ENCODE results near the gene OLFML3. TPM values are rescaled to one million over a fixed set of nuclear protein-coding genes. Genes with fewer than 3 reads are reported as not detected.

Gene OLFML3
- total RNA-seq (2021) (0.45 and 0.52 TPM in 2 replicates), Bru-seq, nascent RNA (percentile 46 among the genes with signal in this experiment), BruChase-seq, experiment 1, labeled RNA remaining after a 2-hour chase (percentile 21 among the genes with signal in this experiment), BruChase-seq, experiment 2, labeled RNA remaining after a 6-hour chase (percentile 25 among the genes with signal in this experiment)
- long read RNA-seq, partial matches to known transcripts = 0 of 5 reads
- long read RNA-seq, other reads (novel, unspliced or antisense) = 5 of 5 reads

GRCh38 chr1:113978863-113979702 lies at the start of gene OLFML3:
OLFML3 (plus strand) TSS chr1:113979474; CDS start chr1:113979517, 43 bp downstream.
- no TSS peak for BruUV-seq (replicated peaks)

GRCh38 chr1:113929750-113930498 lies 49.4 kb upstream of the OLFML3 start:
- H3K27ac ChIP-seq = peak overlapping the region; percentile 38; the same call in 1 of the 2 replicates
- no TSS peak for BruUV-seq (replicated peaks)
- H3K27me3 ChIP-seq (ENCODE audit: insufficient read depth, low read depth) = no peaks in the 10 kb centered on the region
- H2AFZ ChIP-seq = peak overlapping the region; percentile 98
- ChIA-PET POLR2A (ENCODE audit: unreplicated experiment) (interaction anchor here (0.5 to 1.0 kb wide), 4 partner anchors 14 to 1536 kb away, joined by 3 to 8 read pairs (median 6); partner anchors contain the start of genes AP4B1 and DCLRE1B), CTCF (interaction anchor here (0.6 to 1.1 kb wide), 2 partner anchors 94 to 130 kb away, joined by 3 read pairs; no protein-coding TSS in a partner anchor)
- H3K4me1 ChIP-seq (replicated peaks; ENCODE audit: insufficient read depth) = peaks cover 33% of the 10 kb centered on the region
- H3K4me2 ChIP-seq = peak overlapping the region; percentile 84
- TF ChIP-seq, protein P1, sequence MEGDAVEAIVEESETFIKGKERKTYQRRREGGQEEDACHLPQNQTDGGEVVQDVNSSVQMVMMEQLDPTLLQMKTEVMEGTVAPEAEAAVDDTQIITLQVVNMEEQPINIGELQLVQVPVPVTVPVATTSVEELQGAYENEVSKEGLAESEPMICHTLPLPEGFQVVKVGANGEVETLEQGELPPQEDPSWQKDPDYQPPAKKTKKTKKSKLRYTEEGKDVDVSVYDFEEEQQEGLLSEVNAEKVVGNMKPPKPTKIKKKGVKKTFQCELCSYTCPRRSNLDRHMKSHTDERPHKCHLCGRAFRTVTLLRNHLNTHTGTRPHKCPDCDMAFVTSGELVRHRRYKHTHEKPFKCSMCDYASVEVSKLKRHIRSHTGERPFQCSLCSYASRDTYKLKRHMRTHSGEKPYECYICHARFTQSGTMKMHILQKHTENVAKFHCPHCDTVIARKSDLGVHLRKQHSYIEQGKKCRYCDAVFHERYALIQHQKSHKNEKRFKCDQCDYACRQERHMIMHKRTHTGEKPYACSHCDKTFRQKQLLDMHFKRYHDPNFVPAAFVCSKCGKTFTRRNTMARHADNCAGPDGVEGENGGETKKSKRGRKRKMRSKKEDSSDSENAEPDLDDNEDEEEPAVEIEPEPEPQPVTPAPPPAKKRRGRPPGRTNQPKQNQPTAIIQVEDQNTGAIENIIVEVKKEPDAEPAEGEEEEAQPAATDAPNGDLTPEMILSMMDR (conservative IDR thresholded peaks at IDR 0.05) = no peak
- intact Hi-C loops (cut with micrococcal nuclease; ENCODE audit: unreplicated experiment) = loop anchor here (1.0 kb wide), 2 partner anchors 25 to 118 kb away; partner anchors contain the start of genes DCLRE1B and RSBN1
- H4K20me1 ChIP-seq (ENCODE audit: insufficient read depth) = peaks cover 24% of the 10 kb centered on the region
- H3F3A ChIP-seq (ENCODE audit: insufficient read depth, low read depth) = peaks cover 24% of the 10 kb centered on the region; the same call in 1 of the 2 replicates
- DNase-seq = peak; percentile 47 to 64
- no peaks in the 10 kb centered on the region for H3K9me2 ChIP-seq (ENCODE audit: insufficient read depth)
- H3K36me3 ChIP-seq (ENCODE audit: low read depth) = no peaks in the 10 kb centered on the region
- H3K79me2 ChIP-seq (ENCODE audit: low read depth) = peaks cover 51% of the 10 kb centered on the region
- no peaks in the 10 kb centered on the region for H3K9me3 ChIP-seq (ENCODE audit: insufficient read depth, low read depth)
- peak overlapping the region; percentile 93 for H3K4me3 ChIP-seq

More at GRCh38 chr1:113978863-113979702, at the start of gene OLFML3:
- CTCF ChIA-PET = interaction anchor here (0.5 to 1.2 kb wide), 5 partner anchors 75 to 1616 kb away, joined by 3 to 11 read pairs (median 3); partner anchors contain the start of gene AP4B1
- Histone ChIP-seq H3K27me3 (ENCODE audit: insufficient read depth, low read depth) (no peaks in the 10 kb centered on the region), H3K9me2 (ENCODE audit: insufficient read depth) (no peaks in the 10 kb centered on the region), H3K4me3 (peak within 1 kb of the TSS; percentile 45; the same call in 1 of the 2 replicates), H3K36me3 (ENCODE audit: low read depth) (no peaks in the 10 kb centered on the region), H4K20me1 (ENCODE audit: insufficient read depth) (no peaks in the 10 kb centered on the region), H3F3A (ENCODE audit: insufficient read depth, low read depth) (peaks cover 15% of the 10 kb centered on the region; the same call in 1 of the 2 replicates), H3K27ac (peak within 1 kb of the TSS; percentile 79), H3K4me2 (peak within 1 kb of the TSS; percentile 71), H3K4me1 (replicated peaks; ENCODE audit: insufficient read depth) (peaks cover 16% of the 10 kb centered on the region), H3K9me3 (ENCODE audit: insufficient read depth, low read depth) (no peaks in the 10 kb centered on the region), H2AFZ (peak within 1 kb of the TSS; percentile 61), H3K79me2 (ENCODE audit: low read depth) (peaks cover 8% of the 10 kb centered on the region)
- TF ChIP-seq, protein P1 (conservative IDR thresholded peaks at IDR 0.05) = peak; percentile 94
- no peak for TF ChIP-seq EZH2 (IDR thresholded peaks at IDR 0.05; ENCODE audit: low read depth)
- POLR2A ChIA-PET (ENCODE audit: unreplicated experiment) = no interaction called here
- intact Hi-C loops (cut with micrococcal nuclease; ENCODE audit: unreplicated experiment) = loop anchor here (1.0 to 2.0 kb wide), 3 partner anchors 240 to 368 kb away; no protein-coding TSS in a partner anchor
- peak; percentile 67 to 85 for DNase-seq
